HepG2 (cell line): ENCODE measurements around the gene IGIP.
"Not testable (repeated sequence)": the region's sequence is repeated elsewhere in the genome, so short reads cannot be mapped to it uniquely, and the experiment has no call there.

Source experiments
- ARID2 ChIP-seq: sonication (generic); formaldehyde crosslinking; IDR thresholded peaks from 2 replicates; pipeline ENCODE4 v1.8.1; 2022; ENCODE audit warnings: mild to moderate bottlenecking, missing genetic modification reagents, borderline replicate concordance
- ATF7 ChIP-seq, 2 experiments: fragments of 450-650 bp in 1 of 2; sonication (generic) in 1 of 2; formaldehyde crosslinking in 1 of 2; IDR thresholded peaks; 2 replicates each; pipeline versions ENCODE4 v1.4.0 to v1.6.1; 2016 to 2020; ENCODE audit warnings: antibody characterized with exemption in 1 of 2, mild to moderate bottlenecking in 1 of 2, missing genetic modification reagents in 1 of 2
- CTCF ChIP-seq: sonication (generic); formaldehyde crosslinking; IDR thresholded peaks from 2 replicates; pipeline ENCODE4 v1.5.0; 2020; ENCODE audit warnings: mild to moderate bottlenecking, missing genetic modification reagents, moderate library complexity
- EP300 ChIP-seq, 3 experiments: sonication (generic) in 1 of 3; formaldehyde crosslinking in 1 of 3; IDR thresholded peaks; 2 replicates each; pipeline versions ENCODE4 v1.5.1 to v1.6.1; 2011 to 2020; ENCODE audit warnings: low read depth in 2 of 3, low read length in 2 of 3, borderline replicate concordance in 1 of 3, improper control_type of control experiment in 1 of 3, mild to moderate bottlenecking in 1 of 3, missing genetic modification reagents in 1 of 3, moderate library complexity in 1 of 3
- GLI4 ChIP-seq: sonication (generic); formaldehyde crosslinking; IDR thresholded peaks from 2 replicates; pipeline ENCODE4 v1.5.1; 2020; ENCODE audit warnings: missing genetic modification reagents, mild to moderate bottlenecking, moderate library complexity, borderline replicate concordance
- POLR2A ChIP-seq, 2 experiments: IDR thresholded peaks; 2 replicates each; pipeline ENCODE4 v1.6.1; 2011; ENCODE audit warnings: low read depth in 2 of 2, low read length in 2 of 2, mild to moderate bottlenecking in 1 of 2, moderate library complexity in 1 of 2; ENCODE audit not compliant: insufficient read depth in 1 of 2
- RFXAP ChIP-seq: sonication (generic); formaldehyde crosslinking; IDR thresholded peaks from 2 replicates; pipeline ENCODE4 v1.4.0; 2020; ENCODE audit warnings: missing genetic modification reagents, borderline replicate concordance
- ZHX1 ChIP-seq: sonication (generic); formaldehyde crosslinking; IDR thresholded peaks from 2 replicates; pipeline ENCODE4 v1.8.1; 2022; ENCODE audit warnings: low read depth, mild to moderate bottlenecking, missing genetic modification reagents
- ZNF121 ChIP-seq: sonication (generic); formaldehyde crosslinking; IDR thresholded peaks from 2 replicates; pipeline ENCODE4 v1.5.0; 2020; ENCODE audit warnings: mild to moderate bottlenecking, missing genetic modification reagents
- ZSCAN12 ChIP-seq: sonication (generic); formaldehyde crosslinking; IDR thresholded peaks from 2 replicates; pipeline ENCODE4 v1.9.0; 2021; ENCODE audit warnings: mild to moderate bottlenecking, missing genetic modification reagents

- TF ChIP-seq ZNF121 (CRISPR knock-in tag); CTCF (CRISPR knock-in tag); GLI4; EP300 (IDR thresholded peaks at IDR 0.05; ENCODE audit: low read depth in 2 of 2, low read length in 2 of 2); EP300 (CRISPR knock-in tag; IDR thresholded peaks at IDR 0.05; ENCODE audit: borderline replicate concordance); ZHX1 (CRISPR knock-in tag); POLR2A (IDR thresholded peaks at IDR 0.05; ENCODE audit: insufficient read depth in 1 of 2, low read depth in 2 of 2, low read length in 2 of 2); ZSCAN12 (CRISPR knock-in tag); ARID2; RFXAP; ATF7 (IDR thresholded peaks at IDR 0.05); ATF7 (CRISPR knock-in tag; IDR thresholded peaks at IDR 0.05): not testable (repeated sequence)
Measured at GRCh38 chr5:140154710-140155381, 29.1 kb downstream of the IGIP start.
